ENCODE measurements around the gene EGFLAM.

- no peak for TF ChIP-seq FOXK2 (IDR thresholded peaks at IDR 0.05)
- TF ChIP-seq USF1 (IDR thresholded peaks at IDR 0.05; ENCODE audit: borderline replicate concordance, extremely low read length, insufficient read depth, low read depth, low read length), result no peak
- TF ChIP-seq POLR2A (IDR thresholded peaks at IDR 0.05; ENCODE audit: low read depth, low read length), result no peak
- no peak for TF ChIP-seq CTCF (IDR thresholded peaks at IDR 0.05 in 2 of 3, conservative IDR thresholded peaks at IDR 0.05 in 1 of 3; ENCODE audit: control insufficient read depth in 2 of 3, extremely low read depth in 1 of 3, insufficient read depth in 1 of 3, low read depth in 3 of 3, low read length in 3 of 3)
- no peak for TF ChIP-seq SREBF1 (IDR thresholded peaks at IDR 0.05; ENCODE audit: low read length)
- TF ChIP-seq SP1 (IDR thresholded peaks at IDR 0.05; ENCODE audit: low read depth, low read length), result no peak
- no peak for TF ChIP-seq EP300 (IDR thresholded peaks at IDR 0.05; ENCODE audit: borderline replicate concordance in 1 of 2, control insufficient read depth in 1 of 2, low read depth in 2 of 2, low read length in 2 of 2)
- TF ChIP-seq IRF5 (IDR thresholded peaks at IDR 0.05; ENCODE audit: borderline replicate concordance), result no peak
- TF ChIP-seq PRDM15 (CRISPR knock-in tag; IDR thresholded peaks at IDR 0.05), result no peak
- no peak for TF ChIP-seq E2F4 (IDR thresholded peaks at IDR 0.05; ENCODE audit: low read depth, low read length)
- no peak for TF ChIP-seq RAD51 (IDR thresholded peaks at IDR 0.05)
Measured at GRCh38 chr5:38273626-38274025, 15.3 kb downstream of the EGFLAM start.

Data from GM12878 (cell line).